GM19239 (cell line): ENCODE results near the gene AGR2.

Experiments
- DNase-seq: peaks from one replicate; pipeline ENCODE4 v3.0.0; 2011; ENCODE audit warnings: low spot score; ENCODE audit not compliant: insufficient read length
- FAIRE-seq: peaks from 2 replicates; lab custom pipeline; 2011; peaks lifted over from hg19 to GRCh38; lab: Jason Lieb, UNC

The AGR2 gene

GRCh38 chr7:16745645-16746044 lies 59.2 kb downstream of the AGR2 start:
- DNase-seq (no peak), FAIRE-seq (no peak)

- FAIRE-seq = no peak
These were observed 60.1 kb downstream of the AGR2 start for GRCh38 chr7:16744518-16745250.

GRCh38 chr7:16743236-16743635 lies 61.6 kb downstream of the AGR2 start:
- no peak for FAIRE-seq
- no peak for DNase-seq

More at GRCh38 chr7:16744518-16745250, 60.1 kb downstream of the AGR2 start:
- DNase-seq = no peak

- FAIRE-seq (no peak), DNase-seq (no peak)
These were observed 62.3 kb downstream of the AGR2 start for GRCh38 chr7:16742547-16742946.
